OCI-LY1 (cell line): ENCODE data around the gene JUP.

Experiments
- H2AFZ ChIP-seq: fragments of 200-600 bp; sonication (generic), shearing (Covaris generic); 2 replicates; pipeline ENCODE4 v1.6.0; 2014; ENCODE audit warnings: antibody characterized with exemption, mild to moderate bottlenecking, low read length
- H3F3A ChIP-seq: fragments of 200-600 bp; sonication (generic), shearing (Covaris generic); 2 replicates; pipeline ENCODE4 v1.6.0; 2014; ENCODE audit warnings: mild to moderate bottlenecking, antibody characterized with exemption, low read length, moderate library complexity; ENCODE audit not compliant: insufficient read depth
- H3K27ac ChIP-seq: fragments of 200-600 bp; sonication (generic); 2 replicates; pipeline ENCODE4 v1.5.1; 2014; ENCODE audit warnings: low read length, mixed run types, mild to moderate bottlenecking, low read depth; ENCODE audit not compliant: poor library complexity, severe bottlenecking
- H3K27me3 ChIP-seq: fragments of 200-600 bp; sonication (generic); 2 replicates; pipeline ENCODE4 v1.6.0; 2014; ENCODE audit warnings: antibody characterized with exemption, mild to moderate bottlenecking, low read length, moderate library complexity; ENCODE audit not compliant: insufficient read depth
- H3K36me3 ChIP-seq: fragments of 200-600 bp; sonication (generic); 2 replicates; pipeline ENCODE4 v1.6.1; 2014; ENCODE audit warnings: mild to moderate bottlenecking, antibody characterized with exemption, low read length, moderate library complexity, mixed read lengths; ENCODE audit not compliant: insufficient read depth
- H3K4me1 ChIP-seq: fragments of 200-600 bp; sonication (generic); 2 replicates; pipeline ENCODE4 v1.5.1; 2014; ENCODE audit warnings: mild to moderate bottlenecking, low read length, moderate library complexity; ENCODE audit not compliant: insufficient read depth, severe bottlenecking
- H3K4me2 ChIP-seq: fragments of 200-600 bp; sonication (generic), shearing (Covaris generic); 2 replicates; pipeline ENCODE4 v1.6.1; 2014; ENCODE audit warnings: low read length
- H3K4me3 ChIP-seq: fragments of 200-600 bp; sonication (generic); 2 replicates; pipeline ENCODE4 v1.5.1; 2014; ENCODE audit warnings: low read length, low read depth, mild to moderate bottlenecking, mixed read lengths; ENCODE audit not compliant: poor library complexity, severe bottlenecking
- H3K79me2 ChIP-seq: fragments of 200-600 bp; shearing (Covaris generic); 2 replicates; pipeline ENCODE4 v1.6.1; 2016; ENCODE audit warnings: mixed run types, low read length, mixed read lengths; ENCODE audit not compliant: insufficient read depth
- H3K9ac ChIP-seq: fragments of 200-600 bp; sonication (generic), shearing (Covaris generic); 2 replicates; pipeline ENCODE4 v1.6.1; 2014; ENCODE audit warnings: mild to moderate bottlenecking, low read length, mixed read lengths
- H3K9me2 ChIP-seq: fragments of 200-600 bp; sonication (generic), shearing (Covaris generic); 2 replicates; pipeline ENCODE4 v1.6.1; 2014; ENCODE audit warnings: low read depth, mild to moderate bottlenecking, low read length, mixed read lengths
- H3K9me3 ChIP-seq: fragments of 200-600 bp; shearing (Covaris generic); 2 replicates; pipeline ENCODE4 v1.6.1; 2014; ENCODE audit warnings: low read length, mixed read lengths
- H4K20me1 ChIP-seq: fragments of 200-600 bp; sonication (generic), shearing (Covaris generic); 2 replicates; pipeline ENCODE4 v1.6.0; 2016; ENCODE audit warnings: mild to moderate bottlenecking, low read length; ENCODE audit not compliant: insufficient read depth
- EZH2 ChIP-seq: fragments of 200-600 bp; sonication (generic), shearing (Covaris generic); IDR thresholded peaks from 2 replicates; pipeline ENCODE4 v1.8.0; 2017; ENCODE audit warnings: borderline replicate concordance, mixed run types, mild to moderate bottlenecking, antibody characterized with exemption, low read length, moderate library complexity, mixed read lengths
- TF ChIP-seq, protein P1 (sequence below): fragments of 200-600 bp; sonication (generic), shearing (Covaris generic); IDR thresholded peaks from 2 replicates; pipeline ENCODE4 v1.5.1; 2017; ENCODE audit warnings: mild to moderate bottlenecking, antibody characterized with exemption, low read length, moderate library complexity, mixed read lengths

Gene JUP

DNA sequence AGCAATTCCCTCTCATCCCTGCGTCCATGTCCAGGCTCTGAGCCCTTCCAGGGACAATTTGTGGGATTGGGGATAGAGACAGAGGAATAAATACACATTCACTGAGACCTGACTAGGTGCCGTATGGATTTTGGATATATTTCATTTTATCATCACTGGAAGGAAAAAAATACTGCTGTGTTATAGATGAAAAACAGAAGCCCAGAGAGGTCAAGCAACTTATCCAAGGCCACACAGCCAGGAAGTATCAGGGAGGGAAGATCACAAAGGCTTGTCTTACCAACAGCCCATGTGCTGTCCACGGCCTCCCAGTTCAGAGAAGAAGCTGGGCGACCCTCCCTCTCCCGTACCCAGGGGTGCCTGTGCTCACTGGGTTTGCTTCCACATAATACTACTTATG lies 46.0 kb downstream of the JUP start:
- no peak overlapping the region for H3K27ac ChIP-seq
- H3K27me3 ChIP-seq: 0 out of 2 replicates have a peak, but pooled peaks cover 11% of the 10 kb centered on the region

DNA sequence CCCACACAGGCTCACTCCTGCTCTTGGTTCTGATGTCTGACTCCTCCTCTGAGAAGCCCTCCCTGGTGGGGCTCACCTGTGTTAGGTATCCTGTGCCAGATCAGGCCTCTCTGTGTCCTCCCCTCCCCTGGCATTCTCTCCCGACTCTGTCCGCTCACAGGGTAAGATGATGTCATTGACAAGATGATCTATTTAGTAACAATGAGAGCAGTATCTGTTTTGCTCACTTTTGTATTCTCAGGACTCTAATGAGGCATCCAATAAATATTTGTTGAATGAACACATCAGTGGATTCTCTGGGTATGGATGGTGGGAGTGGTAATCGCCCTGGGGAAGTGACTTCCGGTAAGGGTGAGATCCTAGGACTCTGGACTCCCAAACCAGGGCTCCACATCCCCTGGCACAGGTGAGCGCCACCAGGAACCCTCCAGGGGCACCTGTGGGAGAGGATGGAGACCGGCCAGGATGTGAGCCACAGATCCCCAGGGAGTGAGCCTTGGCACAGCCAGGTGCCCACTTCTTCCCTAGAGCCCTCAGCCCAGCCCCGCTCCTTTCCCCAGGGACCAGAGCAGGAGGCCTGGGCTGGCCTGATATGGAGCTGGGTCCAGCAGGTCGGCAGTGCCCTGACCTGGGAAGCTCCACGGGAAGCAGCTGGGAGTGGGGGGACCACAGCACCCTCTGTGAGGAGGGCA lies 46.7 kb downstream of the JUP start:
- Histone ChIP-seq H3K9ac (no peak overlapping the region), H3K27me3 (peaks cover 11% of the 10 kb centered on the region; the same call in 1 of the 2 replicates), H3K79me2 (no peaks in the 10 kb centered on the region), H4K20me1 (no peaks in the 10 kb centered on the region), H3K9me2 (no peaks in the 10 kb centered on the region), H3K9me3 (no peaks in the 10 kb centered on the region), H3K27ac (no peak overlapping the region), H3F3A (no peaks in the 10 kb centered on the region), H3K4me1 (peaks cover 5% of the 10 kb centered on the region), H3K4me2 (no peak overlapping the region), H3K4me3 (no peak overlapping the region), H3K36me3 (no peaks in the 10 kb centered on the region), H2AFZ (no peak overlapping the region)
- no peak for TF ChIP-seq EZH2
- TF ChIP-seq, protein P1, sequence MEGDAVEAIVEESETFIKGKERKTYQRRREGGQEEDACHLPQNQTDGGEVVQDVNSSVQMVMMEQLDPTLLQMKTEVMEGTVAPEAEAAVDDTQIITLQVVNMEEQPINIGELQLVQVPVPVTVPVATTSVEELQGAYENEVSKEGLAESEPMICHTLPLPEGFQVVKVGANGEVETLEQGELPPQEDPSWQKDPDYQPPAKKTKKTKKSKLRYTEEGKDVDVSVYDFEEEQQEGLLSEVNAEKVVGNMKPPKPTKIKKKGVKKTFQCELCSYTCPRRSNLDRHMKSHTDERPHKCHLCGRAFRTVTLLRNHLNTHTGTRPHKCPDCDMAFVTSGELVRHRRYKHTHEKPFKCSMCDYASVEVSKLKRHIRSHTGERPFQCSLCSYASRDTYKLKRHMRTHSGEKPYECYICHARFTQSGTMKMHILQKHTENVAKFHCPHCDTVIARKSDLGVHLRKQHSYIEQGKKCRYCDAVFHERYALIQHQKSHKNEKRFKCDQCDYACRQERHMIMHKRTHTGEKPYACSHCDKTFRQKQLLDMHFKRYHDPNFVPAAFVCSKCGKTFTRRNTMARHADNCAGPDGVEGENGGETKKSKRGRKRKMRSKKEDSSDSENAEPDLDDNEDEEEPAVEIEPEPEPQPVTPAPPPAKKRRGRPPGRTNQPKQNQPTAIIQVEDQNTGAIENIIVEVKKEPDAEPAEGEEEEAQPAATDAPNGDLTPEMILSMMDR: no peak

More for the DNA sequence above, 46.0 kb downstream of the JUP start:
- TF ChIP-seq, protein P1: no peak
- no peak for TF ChIP-seq EZH2
- Histone ChIP-seq H3K79me2 (no peaks in the 10 kb centered on the region), H4K20me1 (no peaks in the 10 kb centered on the region), H3K4me1 (peaks cover 5% of the 10 kb centered on the region), H3K9ac (no peak overlapping the region), H3K36me3 (no peaks in the 10 kb centered on the region), H3K4me3 (no peak overlapping the region), H2AFZ (no peak overlapping the region), H3K4me2 (no peak overlapping the region), H3K9me2 (no peaks in the 10 kb centered on the region), H3K9me3 (no peaks in the 10 kb centered on the region), H3F3A (no peaks in the 10 kb centered on the region)

DNA sequence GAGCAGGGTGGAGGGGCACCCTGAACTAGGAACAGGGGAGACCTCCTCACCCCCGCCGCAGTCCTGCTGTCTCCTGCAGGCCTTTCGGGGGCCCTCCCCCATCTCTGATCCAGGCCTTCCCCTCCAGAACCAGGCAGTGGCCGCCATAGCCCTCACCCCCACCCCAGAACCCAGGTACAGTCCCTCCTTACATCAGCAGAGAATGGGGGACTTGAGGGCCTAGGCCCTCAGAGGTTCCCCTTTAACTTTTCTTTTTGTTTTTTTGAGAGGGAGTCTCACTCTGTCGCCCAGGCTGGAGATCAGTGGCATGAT lies 47.8 kb downstream of the JUP start:
- no peak overlapping the region for H3K4me2 ChIP-seq
- H3K9ac ChIP-seq: no peak overlapping the region
- H3K4me3 ChIP-seq: no peak overlapping the region
- H3K27ac ChIP-seq: no peak overlapping the region
- no peaks in the 10 kb centered on the region for H3K9me3 ChIP-seq
- peaks cover 5% of the 10 kb centered on the region for H3K4me1 ChIP-seq
- no peak overlapping the region for H2AFZ ChIP-seq
- H4K20me1 ChIP-seq: no peaks in the 10 kb centered on the region
- H3K27me3 ChIP-seq: peaks cover 11% of the 10 kb centered on the region; the same call in 1 of the 2 replicates
- H3K79me2 ChIP-seq: no peaks in the 10 kb centered on the region
- TF ChIP-seq, protein P1: no peak
- H3F3A ChIP-seq: no peaks in the 10 kb centered on the region
- no peaks in the 10 kb centered on the region for H3K36me3 ChIP-seq
- H3K9me2 ChIP-seq: no peaks in the 10 kb centered on the region
